Pulmonary artery endothelial cell (primary cell): ENCODE data around the gene PRR5L. TPM values are rescaled to one million over a fixed set of nuclear protein-coding genes. Genes with fewer than 3 reads are reported as not detected.

Experiments
- DNase-seq: peaks from one replicate; pipeline ENCODE4 v3.0.0-alpha.2; 2011; ENCODE audit warnings: low read depth, low spot score
- total RNA-seq: library from RNA; depleted of rRNA; stranded (reverse); fragments of >200 nt; gene quantifications from 2 replicates; pipeline ENCODE4 v1.2.3, GENCODE V29; 2014

Gene PRR5L
- 9.6 and 15.5 TPM in 2 replicates for total RNA-seq

GRCh38 chr11:36295926-36296325 lies at the start of gene PRR5L:
PRR5L (plus strand) TSS chr11:36296288; CDS start chr11:36401122, 104,834 bp downstream.
- DNase-seq, result no peak

- DNase-seq, result no peak
These were observed 48.6 kb upstream of the PRR5L start for GRCh38 chr11:36247493-36247892.

- no peak for DNase-seq
These were observed 47.7 kb upstream of the PRR5L start for GRCh38 chr11:36248436-36248835.

GRCh38 chr11:36249246-36249645 lies 46.8 kb upstream of the PRR5L start:
- DNase-seq, result no peak

- no peak for DNase-seq
These were observed 44.3 kb upstream of the PRR5L start for GRCh38 chr11:36251823-36252222.

GRCh38 chr11:36253238-36253637 lies 42.9 kb upstream of the PRR5L start:
- DNase-seq, result no peak

GRCh38 chr11:36254713-36255112 lies 41.4 kb upstream of the PRR5L start:
- DNase-seq, result no peak

- no peak for DNase-seq
These were observed 38.7 kb upstream of the PRR5L start for GRCh38 chr11:36257351-36257750.

- DNase-seq, result peak; percentile 40
These were observed 37.2 kb upstream of the PRR5L start for GRCh38 chr11:36258730-36259360.

GRCh38 chr11:36261094-36261493 lies 35.0 kb upstream of the PRR5L start:
- DNase-seq, result no peak

GRCh38 chr11:36264011-36264972 lies 31.8 kb upstream of the PRR5L start:
- no peak for DNase-seq

- DNase-seq, result no peak
These were observed 31.1 kb upstream of the PRR5L start for GRCh38 chr11:36264973-36265344.

GRCh38 chr11:36265793-36266628 lies 30.1 kb upstream of the PRR5L start:
- DNase-seq, result no peak

- no peak for DNase-seq
These were observed 29.3 kb upstream of the PRR5L start for GRCh38 chr11:36266767-36267166.

- DNase-seq, result no peak
These were observed 27.6 kb upstream of the PRR5L start for GRCh38 chr11:36268337-36268985.

GRCh38 chr11:36270701-36271100 lies 25.4 kb upstream of the PRR5L start:
- DNase-seq, result no peak

GRCh38 chr11:36271794-36272407 lies 24.2 kb upstream of the PRR5L start:
- DNase-seq, result no peak

GRCh38 chr11:36273110-36273509 lies 23.0 kb upstream of the PRR5L start:
- DNase-seq, result no peak

- no peak for DNase-seq
These were observed 21.7 kb upstream of the PRR5L start for GRCh38 chr11:36274414-36274813.

- no peak for DNase-seq
These were observed 17.4 kb upstream of the PRR5L start for GRCh38 chr11:36278531-36279282.
